Measurements from ENCODE around the gene ADIPOQ. TPM values are rescaled to one million over a fixed set of nuclear protein-coding genes. Genes with fewer than 3 reads are reported as not detected.
"Not testable (repeated sequence)": the region's sequence is repeated elsewhere in the genome, so short reads cannot be mapped to it uniquely, and the experiment has no call there.

ADIPOQ gene
- total RNA-seq, 1 donor from 2014 or later = 8.2 TPM

DNA sequence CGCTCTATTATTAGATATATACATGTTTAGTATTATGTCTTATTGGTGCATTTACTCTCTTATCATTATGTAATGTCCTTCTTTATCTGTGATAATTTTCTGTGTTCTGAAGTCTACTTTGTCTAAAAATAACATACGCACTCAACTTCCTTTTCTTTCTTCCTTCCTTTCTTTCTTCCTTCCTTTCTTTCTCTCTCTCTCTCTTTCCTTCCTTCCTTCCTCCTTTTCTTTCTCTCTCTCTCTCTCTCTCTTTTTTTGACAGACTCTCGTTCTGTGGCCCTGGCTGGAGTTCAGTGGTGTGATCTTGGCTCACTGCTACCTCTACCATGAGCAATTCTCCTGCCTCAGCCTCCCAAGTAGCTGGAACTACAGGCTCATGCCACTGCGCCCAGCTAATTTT is 15.2 kb downstream of the ADIPOQ start:
- no peak for ATAC-seq (ENCODE audit: poor library complexity)
- DNase-seq = no peak
- intact Hi-C loops (cut with DNase I) = loop anchor here (10.0 kb wide), 1 partner anchor 67 kb away; no protein-coding TSS in a partner anchor

DNA sequence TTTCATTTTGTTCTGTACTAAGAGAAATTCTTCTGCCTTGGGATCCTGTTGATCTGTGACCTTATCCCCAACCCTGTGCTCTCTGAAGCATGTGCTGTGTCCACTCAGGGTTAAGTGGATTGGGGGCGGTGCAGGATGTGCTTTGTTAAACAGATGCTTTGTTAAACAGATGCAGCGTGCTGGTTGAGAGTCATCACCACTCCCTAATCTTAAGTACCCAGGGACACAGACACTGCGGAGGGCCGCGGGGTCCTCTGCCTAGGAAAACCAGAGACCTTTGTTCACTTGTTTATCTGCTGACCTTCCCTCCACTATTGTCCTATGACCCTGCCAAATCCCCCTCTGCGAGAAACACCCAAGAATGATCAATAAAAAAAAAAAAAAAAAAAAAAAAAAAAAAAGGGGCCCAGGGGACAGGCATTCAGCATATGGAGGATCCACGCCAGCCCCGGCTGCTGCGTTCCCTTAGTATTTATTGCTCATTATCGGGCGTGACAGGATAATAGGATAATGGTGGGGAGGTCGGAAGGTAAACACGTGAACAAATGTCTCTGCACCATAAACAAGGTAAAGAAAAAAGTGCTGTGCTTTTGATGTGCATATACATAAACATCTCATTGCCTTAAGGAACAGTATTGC is 22.8 kb downstream of the ADIPOQ start:
- DNase-seq; intact Hi-C loops (cut with DNase I); ATAC-seq (ENCODE audit: poor library complexity): not testable (repeated sequence)

DNA sequence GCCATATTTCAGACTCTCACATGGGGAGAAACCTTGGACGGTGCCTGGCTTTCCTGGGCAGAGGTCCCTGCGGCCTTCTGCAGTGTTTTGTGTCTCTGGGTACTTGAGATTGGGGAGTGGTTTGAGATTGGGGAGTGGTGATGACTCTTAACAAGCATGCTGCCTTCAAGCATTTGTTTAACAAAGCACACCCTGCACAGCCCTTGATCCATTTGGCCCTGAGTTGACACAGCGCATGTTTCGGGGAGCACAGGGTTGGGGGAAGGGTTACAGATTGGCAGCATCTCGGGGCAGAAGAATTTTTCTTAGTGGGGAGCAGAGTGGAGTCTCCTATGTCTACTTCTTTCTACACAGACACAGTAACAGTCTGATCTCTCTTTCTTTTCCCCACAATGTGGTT is 23.6 kb downstream of the ADIPOQ start:
- DNase-seq; intact Hi-C loops (cut with DNase I); ATAC-seq (ENCODE audit: poor library complexity): not testable (repeated sequence)

DNA sequence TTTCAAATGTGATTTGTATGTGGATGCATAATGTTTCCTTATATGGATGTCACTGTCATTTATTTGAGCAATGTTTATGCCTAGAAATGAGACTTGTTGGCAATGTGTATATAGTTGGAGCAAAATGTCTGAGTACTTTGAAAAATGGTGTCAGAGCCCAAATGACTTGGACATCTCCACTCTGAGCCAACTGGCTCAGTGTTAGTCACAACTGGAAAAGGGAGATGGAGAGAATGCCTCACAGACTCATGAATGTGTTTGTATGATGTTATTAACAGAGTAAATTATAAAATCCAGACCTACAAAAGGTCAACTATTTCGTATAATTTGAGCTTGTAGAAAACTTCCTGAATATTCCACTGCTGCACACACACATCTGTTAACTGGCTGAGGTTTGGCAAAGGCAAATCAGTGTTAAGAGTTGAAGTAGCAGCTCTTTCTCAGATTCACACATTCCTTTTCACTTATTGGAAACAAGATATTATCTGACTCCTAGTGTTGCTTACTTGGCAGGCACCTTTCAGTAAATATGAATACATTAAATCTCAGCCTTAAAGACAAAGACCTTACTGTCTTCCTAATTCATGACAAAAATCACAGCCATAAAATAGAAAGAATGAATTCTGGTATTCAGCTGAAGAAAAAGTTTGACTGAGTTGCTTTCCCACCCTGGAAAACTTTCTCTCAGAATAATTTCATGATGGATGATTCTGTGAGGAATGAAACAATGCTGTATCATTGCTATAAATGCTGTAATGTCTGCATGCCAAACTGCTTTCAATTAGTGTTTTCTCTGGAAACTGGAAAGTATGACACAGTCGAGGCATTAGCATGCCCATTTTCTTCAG is 27.0 kb downstream of the ADIPOQ start:
- intact Hi-C loops (cut with DNase I) = no loop called here
- DNase-seq = no peak
- no peak for ATAC-seq (ENCODE audit: poor library complexity)

DNA sequence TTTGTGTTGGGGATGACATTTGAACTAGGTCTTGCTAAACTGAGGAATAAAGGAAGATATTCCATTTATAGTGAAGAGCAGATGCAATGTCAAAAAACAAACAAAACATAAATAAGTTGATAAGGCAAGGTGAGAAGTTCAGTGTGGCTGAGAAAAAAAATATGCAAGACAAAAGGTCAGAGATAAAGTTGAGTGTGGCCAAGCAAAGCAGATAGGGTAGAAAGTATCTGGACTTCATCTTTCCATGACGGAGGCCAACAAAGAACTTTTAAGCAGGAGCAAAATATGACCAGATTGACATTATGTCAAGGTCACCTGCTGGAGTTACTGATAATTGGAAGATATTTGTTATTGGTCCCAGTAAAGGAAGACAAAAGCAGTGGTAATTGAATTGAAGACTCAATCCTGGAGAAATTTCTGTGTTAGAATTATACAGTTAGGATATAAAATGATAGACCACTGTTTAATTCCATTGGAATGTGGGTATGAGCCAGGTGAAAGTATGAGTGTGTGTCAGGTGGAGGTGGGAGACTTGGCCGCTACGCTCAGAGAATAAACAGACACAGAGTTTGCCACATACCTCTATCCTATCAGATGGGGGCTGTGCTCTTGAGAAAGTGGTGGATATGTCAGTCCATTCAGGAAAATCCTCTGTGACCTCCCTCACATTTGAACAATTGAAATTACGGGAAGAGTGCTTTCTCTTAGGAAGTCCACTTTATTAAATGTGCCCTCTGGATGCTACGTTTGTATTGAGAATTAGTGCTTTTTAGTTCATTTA is 28.1 kb downstream of the ADIPOQ start:
- DNase-seq = no peak
- ATAC-seq (ENCODE audit: poor library complexity) = no peak
- intact Hi-C loops (cut with DNase I) = no loop called here

DNA sequence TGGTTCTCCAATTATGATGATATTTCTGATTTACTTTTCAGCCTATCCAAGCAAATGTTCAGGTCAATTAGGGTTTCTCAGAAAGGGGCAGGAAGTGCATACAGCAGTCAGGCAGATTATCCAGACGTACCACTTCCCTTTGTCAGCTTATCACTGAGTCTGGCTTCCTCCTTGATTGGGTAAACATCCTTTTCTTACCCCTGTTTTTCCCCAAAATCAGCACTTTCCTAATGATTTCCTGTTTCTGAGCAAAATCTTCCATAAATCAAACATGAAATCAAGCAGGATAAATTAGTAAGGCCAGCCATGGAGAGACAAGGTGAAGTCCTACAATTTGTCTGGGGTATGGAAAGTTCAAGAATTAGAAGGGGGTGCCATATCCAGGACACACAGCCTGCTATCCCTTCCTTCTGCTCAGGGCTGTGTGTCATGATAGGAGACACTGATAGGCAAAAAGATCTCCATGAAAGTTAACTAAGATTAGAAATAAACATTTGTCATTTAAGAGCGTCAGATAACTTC is 29.0 kb downstream of the ADIPOQ start:
- ATAC-seq (ENCODE audit: poor library complexity) (no peak), DNase-seq (no peak)
- intact Hi-C loops (cut with DNase I) = no loop called here

DNA sequence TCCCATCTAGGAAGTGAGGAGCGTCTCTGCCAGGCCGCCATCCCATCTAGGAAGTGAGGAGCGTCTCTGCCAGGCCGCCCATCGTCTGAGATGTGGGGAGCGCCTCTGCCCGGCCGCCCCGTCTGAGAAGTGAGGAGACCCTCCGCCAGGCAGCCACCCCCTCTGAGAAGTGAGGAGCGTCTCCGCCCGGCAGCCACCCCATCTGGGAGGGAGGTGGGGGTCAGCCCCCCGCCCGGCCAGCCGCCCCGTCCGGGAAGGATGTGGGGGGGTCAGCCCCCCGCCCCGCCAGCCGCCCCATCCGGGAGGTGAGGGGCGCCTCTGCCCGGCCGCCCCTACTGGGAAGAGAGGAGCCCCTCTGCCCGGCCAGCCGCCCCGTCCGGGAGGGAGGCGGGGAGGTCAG is 31.3 kb downstream of the ADIPOQ start:
- ATAC-seq (ENCODE audit: poor library complexity); DNase-seq; intact Hi-C loops (cut with DNase I): not testable (repeated sequence)

DNA sequence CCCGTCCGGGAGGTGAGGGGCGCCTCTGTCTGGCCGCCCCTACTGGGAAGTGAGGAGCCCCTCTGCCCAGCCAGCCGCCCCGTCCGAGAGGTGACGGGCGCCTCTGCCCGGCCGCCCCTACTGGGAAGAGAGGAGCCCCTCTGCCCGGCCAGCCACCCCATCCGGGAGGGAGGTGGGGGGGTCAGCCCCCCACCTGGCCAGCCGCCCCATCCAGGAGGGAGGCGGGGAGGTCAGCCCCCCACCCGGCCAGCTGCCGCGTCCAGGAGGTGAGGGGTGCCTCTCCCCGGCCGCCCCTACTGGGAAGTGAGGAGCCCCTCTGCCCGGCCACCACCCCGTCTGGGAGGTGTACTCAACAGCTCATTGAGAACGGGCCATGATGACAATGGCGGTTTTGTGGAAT is 31.7 kb downstream of the ADIPOQ start:
- ATAC-seq (ENCODE audit: poor library complexity); DNase-seq; intact Hi-C loops (cut with DNase I): not testable (repeated sequence)

DNA sequence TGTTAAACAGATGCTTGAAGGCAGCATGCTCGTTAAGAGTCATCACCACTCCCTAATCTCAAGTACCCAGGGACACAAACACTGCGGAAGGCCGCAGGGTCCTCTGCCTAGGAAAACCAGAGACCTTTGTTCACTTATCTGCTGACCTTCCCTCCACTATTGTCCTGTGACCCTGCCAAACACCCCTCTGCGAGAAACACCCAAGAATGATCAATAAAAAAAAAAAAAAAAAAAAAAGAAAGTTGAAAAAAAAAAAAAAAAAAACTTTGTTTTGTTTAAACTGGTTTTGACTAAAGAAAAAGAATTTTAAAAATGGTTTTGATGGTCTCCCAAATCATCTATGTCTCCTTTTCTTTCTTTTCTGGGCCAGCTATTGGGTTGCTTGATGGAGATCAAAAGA is 32.3 kb downstream of the ADIPOQ start:
- DNase-seq; ATAC-seq (ENCODE audit: poor library complexity); intact Hi-C loops (cut with DNase I): not testable (repeated sequence)

DNA sequence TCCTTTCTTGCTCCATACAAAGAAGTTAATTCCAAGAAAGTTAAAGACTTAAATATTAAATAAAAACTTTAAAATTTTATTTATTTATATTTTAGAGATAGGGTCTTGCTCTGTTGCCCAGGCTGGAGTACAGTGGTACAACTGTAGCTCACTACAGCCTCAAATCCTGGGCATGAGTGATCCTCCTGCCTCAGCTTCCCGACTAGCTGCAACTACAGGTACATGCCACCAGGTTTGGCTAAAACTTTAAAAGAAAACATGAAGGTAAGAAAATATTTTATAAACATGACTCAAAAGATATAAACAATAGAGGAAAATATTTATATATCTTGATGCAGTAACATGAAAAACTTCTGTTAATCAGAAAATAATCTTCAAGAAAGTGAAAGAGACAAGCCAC is 33.2 kb downstream of the ADIPOQ start:
- no peak for ATAC-seq (ENCODE audit: poor library complexity)
- DNase-seq = no peak
- intact Hi-C loops (cut with DNase I) = no loop called here

DNA sequence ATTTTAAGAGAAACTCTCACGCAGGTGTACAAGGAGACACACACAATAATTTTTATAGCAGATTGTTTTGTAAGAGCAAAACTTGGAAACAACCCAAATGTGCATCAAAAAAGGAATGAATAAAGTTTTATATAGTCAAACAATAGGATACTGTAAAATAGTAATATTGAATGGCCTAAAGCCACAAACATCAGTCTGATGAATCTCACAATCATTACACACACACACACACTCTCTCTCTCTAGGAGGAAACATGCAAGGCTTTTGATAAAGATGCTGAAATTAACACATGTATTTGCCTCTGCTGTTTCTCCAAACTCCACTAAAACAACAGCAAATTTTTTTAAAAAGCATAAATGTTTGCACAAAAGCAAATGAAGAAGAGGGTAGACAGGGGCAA is 37.3 kb downstream of the ADIPOQ start:
- intact Hi-C loops (cut with DNase I) = no loop called here
- ATAC-seq (ENCODE audit: poor library complexity) (no peak), DNase-seq (no peak)

DNA sequence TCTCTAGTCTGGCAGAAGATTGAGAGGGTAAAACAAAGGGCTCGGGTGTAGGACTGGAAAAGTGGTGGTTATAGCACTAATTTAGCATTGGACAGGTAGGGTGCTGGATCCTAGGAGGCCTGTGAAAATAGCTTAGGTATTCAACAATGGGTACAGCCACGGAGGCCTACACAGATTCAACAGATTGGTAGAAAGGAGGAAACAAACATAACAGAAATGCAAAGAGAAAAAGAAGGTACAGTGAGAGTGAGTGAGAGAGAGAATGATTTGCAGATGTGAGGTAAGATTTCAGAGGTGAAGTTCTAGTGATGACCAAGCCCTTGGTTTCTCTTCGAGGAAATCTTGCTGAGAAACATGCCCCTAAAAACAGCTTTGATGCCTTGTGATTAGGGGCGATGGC is 37.9 kb downstream of the ADIPOQ start:
- intact Hi-C loops (cut with DNase I) = no loop called here
- DNase-seq (no peak), ATAC-seq (ENCODE audit: poor library complexity) (no peak)

DNA sequence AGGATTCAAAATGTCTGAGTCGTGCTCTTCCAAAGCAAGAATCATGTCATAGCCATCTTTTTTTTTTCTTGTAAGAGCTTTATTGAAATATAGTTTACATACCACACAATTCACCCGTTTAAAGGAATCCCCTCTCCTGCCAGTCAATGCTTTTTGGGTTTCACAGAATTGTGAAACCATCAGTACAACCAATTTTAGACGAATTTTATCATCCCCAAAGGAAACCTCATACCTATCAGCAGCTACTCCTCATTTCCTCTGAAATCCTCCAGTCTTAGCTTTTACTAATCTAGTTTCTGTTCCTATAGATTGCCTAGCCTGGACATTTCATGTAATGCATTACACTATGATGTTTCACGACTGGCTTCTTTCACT is 39.6 kb downstream of the ADIPOQ start:
- DNase-seq (no peak), ATAC-seq (ENCODE audit: poor library complexity) (no peak)
- intact Hi-C loops (cut with DNase I) = no loop called here

DNA sequence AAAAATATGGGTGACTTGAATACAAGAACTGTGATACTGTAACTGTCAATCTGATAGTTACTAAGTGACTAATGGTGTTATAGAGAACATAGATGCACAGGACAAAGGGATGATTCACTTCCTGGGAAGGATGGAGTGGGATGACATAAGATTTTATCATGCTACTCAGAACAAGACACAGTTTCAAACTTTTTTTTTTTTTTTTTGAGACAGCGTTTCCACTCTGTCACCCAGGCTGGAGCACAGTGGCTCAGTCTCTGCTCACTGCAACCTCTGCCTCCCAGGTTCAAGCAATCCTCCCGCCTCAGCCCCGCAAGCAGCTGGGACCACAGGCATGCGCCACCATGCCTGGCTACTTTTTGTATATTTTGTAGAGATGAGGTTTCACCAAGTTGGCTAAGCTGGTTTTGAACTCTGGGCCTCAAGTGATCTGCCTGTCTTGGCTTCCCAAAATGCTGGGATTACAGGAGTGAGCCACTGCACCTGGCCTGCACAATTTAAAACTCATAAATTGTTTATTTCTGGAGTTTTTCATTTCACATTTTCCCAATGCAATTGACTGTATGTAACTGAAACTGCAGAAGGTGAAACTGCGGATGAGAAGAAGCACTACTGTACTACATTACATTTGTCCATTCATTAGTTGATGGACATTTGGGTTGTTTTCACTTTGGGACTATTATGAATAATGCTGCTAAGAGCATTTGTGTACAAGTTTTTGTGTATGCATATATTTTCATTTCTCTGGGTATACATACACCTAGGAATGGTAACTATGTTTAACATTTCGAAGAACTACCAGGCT is 40.6 kb downstream of the ADIPOQ start:
- intact Hi-C loops (cut with DNase I) = no loop called here
- no peak for DNase-seq
- ATAC-seq (ENCODE audit: poor library complexity) = no peak

DNA sequence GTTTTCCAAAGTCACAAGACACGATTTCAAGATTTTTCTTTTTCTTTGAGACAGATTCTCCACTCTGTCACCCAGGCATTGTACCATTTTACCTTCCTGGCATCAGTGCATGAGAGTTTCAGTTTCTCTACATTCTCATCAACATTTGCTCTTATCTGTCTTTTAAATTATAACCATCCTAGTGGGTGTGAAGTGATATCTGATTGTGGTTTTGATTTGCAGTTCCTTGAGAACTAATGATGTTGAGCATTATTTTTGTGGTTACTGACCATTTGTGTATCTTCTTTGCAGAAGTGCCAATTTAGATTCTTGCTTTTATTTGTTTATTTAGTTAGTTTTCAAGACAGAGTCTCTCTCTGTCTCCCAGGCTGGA is 41.2 kb downstream of the ADIPOQ start:
- intact Hi-C loops (cut with DNase I) = no loop called here
- ATAC-seq (ENCODE audit: poor library complexity) = no peak
- DNase-seq = no peak

DNA sequence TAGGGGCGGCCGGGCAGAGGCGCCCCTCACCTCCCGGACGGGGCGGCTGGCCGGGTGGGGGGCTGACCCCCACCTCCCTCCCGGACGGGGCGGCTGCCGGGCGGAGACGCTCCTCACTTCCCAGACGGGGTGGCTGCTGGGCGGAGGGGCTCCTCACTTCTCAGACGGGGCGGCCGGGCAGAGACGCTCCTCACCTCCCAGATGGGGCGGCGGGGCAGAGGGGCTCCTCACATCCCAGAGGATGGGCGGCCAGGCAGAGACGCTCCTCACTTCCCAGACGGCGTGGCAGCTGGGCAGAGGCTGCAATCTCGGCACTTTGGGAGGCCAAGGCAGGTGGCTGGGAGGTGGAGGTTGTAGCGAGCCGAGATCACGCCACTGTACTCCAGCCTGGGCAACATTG is 42.4 kb downstream of the ADIPOQ start:
- intact Hi-C loops (cut with DNase I); ATAC-seq (ENCODE audit: poor library complexity); DNase-seq: not testable (repeated sequence)

DNA sequence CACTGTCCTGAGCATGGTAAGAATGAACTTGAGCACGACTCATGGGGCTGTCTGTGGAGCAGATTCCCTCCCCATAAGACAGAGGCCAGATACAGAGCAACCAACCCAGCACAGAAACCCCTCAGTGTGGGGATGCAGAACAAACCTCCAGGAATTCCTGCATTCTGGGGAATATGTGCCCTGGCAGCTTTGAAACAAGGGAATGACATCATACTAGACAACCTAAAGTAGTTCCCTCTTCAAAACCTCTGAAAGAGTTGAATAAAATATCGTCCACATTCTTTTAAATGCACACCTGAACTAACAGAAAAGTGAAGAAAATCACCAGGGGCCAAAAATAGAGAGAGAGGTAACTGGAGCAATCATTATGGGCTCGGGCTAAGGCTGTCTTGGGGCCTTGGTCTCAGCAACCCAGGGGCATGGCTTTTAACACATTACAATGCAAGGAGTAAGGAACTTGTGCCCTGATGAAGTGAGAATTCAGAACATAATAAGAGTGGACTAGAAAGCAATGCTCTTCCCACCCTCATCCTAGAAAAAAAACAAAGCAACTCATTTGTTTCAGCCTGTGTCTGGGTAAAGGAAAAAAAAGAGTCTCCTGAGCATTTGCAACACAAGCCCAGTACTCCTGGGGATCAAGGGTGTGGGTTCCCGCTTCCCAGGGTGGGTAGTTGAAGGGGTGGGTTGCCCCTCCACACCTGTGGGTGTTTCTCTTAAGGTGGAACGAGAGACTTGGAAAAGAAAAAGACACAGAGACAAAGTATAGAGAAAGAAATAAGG is 43.9 kb downstream of the ADIPOQ start:
- DNase-seq (no peak), ATAC-seq (ENCODE audit: poor library complexity) (no peak)
- intact Hi-C loops (cut with DNase I) = no loop called here

DNA sequence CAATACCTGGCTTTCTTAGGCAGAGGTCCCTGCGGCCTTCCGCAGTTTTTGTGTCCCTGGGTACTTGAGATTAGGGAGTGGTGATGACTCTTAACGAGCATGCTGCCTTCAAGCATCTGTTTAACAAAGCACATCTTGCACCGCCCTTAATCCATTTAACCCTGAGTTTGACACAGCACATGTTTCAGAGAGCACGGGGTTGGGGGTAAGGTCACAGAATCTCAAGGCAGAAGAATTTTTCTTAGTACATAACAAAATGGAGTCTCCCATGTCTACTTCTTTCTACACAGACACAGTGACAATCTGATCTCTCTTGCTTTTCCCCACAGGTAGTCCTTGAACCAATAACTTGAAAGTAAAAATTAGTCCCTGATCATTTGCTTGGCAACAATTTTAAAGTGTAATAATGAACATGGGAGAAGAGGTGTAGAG is 45.0 kb downstream of the ADIPOQ start:
- ATAC-seq (ENCODE audit: poor library complexity); DNase-seq; intact Hi-C loops (cut with DNase I): not testable (repeated sequence)

Data from Right ventricle myocardium superior (tissue), 1 donor.